Thyroid gland (tissue), 4 donors: Measurements from ENCODE around the gene TAS1R2.

Experiments used
- CTCF ChIP-seq, 6 experiments: fragments of 200-600 bp in 3 of 6; fragments of 450-650 bp in 3 of 6; sonication (generic) in 3 of 6; IDR thresholded peaks; one replicate each; pipeline ENCODE4 v1.5.1; 2016 to 2019; ENCODE audit warnings: antibody characterized with exemption in 6 of 6, mild to moderate bottlenecking in 2 of 6, inconsistent platforms in 1 of 6, moderate library complexity in 1 of 6
- POLR2A ChIP-seq, 2 donors: fragments of 450-650 bp; IDR thresholded peaks; one replicate each; pipeline ENCODE4 v1.6.1; 2017; ENCODE audit warnings: antibody characterized with exemption in 2 of 2, mild to moderate bottlenecking in 2 of 2, moderate library complexity in 1 of 2

GRCh38 chr1:18859560-18859959, at the start of gene TAS1R2:
- TF ChIP-seq CTCF (IDR thresholded peaks at IDR 0.05) (no peak), POLR2A (IDR thresholded peaks at IDR 0.05) (no peak)
